ENCODE measurements around the gene RYR2.

GRCh38 chr1:237416924-237417655 lies 375.1 kb downstream of the RYR2 start:
- TF ChIP-seq GATA3 (IDR thresholded peaks at IDR 0.05; ENCODE audit: low read depth, low read length): no peak
- no peak for TF ChIP-seq GATA2 (IDR thresholded peaks at IDR 0.05; ENCODE audit: low read depth, low read length)

Data from SH-SY5Y (cell line).